GDM1 (cell line): Measurements from ENCODE around the gene TARS2.

Experiments used
- DNase-seq: peaks from one replicate; lab custom pipeline; 2025; lab: John Stamatoyannopoulos, UW

Gene TARS2

GRCh38 chr1:150486966-150487762 lies at the start of gene TARS2:
TSS of gene TARS2 (plus strand) at chr1:150487419. CDS start at chr1:150487451, 32 bp downstream.
- DNase-seq, result peak; percentile 96

- DNase-seq, result no peak
These were observed 46.1 kb upstream of the TARS2 start for GRCh38 chr1:150441121-150441520.

- no peak for DNase-seq
These were observed 43.0 kb upstream of the TARS2 start for GRCh38 chr1:150444232-150444631.

- DNase-seq, result no peak
These were observed 31.0 kb upstream of the TARS2 start for GRCh38 chr1:150456146-150456647.

- peak; percentile 15 for DNase-seq
These were observed 22.8 kb upstream of the TARS2 start for GRCh38 chr1:150464422-150464826.

- DNase-seq, result no peak
These were observed 20.3 kb upstream of the TARS2 start for GRCh38 chr1:150466964-150467363.

GRCh38 chr1:150469291-150469690 lies 17.9 kb upstream of the TARS2 start:
- no peak for DNase-seq

GRCh38 chr1:150472601-150473200 lies 14.5 kb upstream of the TARS2 start:
- no peak for DNase-seq

GRCh38 chr1:150473659-150474058 lies 13.6 kb upstream of the TARS2 start:
- DNase-seq, result no peak

GRCh38 chr1:150474869-150475268 lies 12.3 kb upstream of the TARS2 start:
- DNase-seq, result no peak

GRCh38 chr1:150476754-150477153 lies 10.5 kb upstream of the TARS2 start:
- no peak for DNase-seq

- no peak for DNase-seq
These were observed 9.9 kb upstream of the TARS2 start for GRCh38 chr1:150477320-150477719.

- DNase-seq, result no peak
These were observed 9.5 kb upstream of the TARS2 start for GRCh38 chr1:150477733-150478132.

GRCh38 chr1:150479370-150479769 lies 7.8 kb upstream of the TARS2 start:
- DNase-seq, result no peak

- DNase-seq, result no peak
These were observed 7.3 kb upstream of the TARS2 start for GRCh38 chr1:150479927-150480352.

GRCh38 chr1:150484431-150484830 lies 2.8 kb upstream of the TARS2 start:
- no peak for DNase-seq

- peak; percentile 15 for DNase-seq
These were observed 2.4 kb upstream of the TARS2 start for GRCh38 chr1:150484861-150485260.

GRCh38 chr1:150487763-150488115 lies 520 bp downstream of the TARS2 start:
- DNase-seq, result no peak

GRCh38 chr1:150493175-150493574 lies 6.0 kb downstream of the TARS2 start:
- DNase-seq, result no peak

- DNase-seq, result no peak
These were observed 11.1 kb downstream of the TARS2 start for GRCh38 chr1:150498342-150498741.

GRCh38 chr1:150505431-150505830 lies 18.2 kb downstream of the TARS2 start:
- no peak for DNase-seq

- DNase-seq, result peak; percentile 40
These were observed 21.0 kb downstream of the TARS2 start, which contains the start of gene ECM1 for GRCh38 chr1:150507912-150508864. TSS of gene ECM1 (plus strand) at chr1:150508109. CDS start at chr1:150508210, 101 bp downstream.
